H1 (cell line): ENCODE results near the gene HELT. TPM values are rescaled to one million over a fixed set of nuclear protein-coding genes. Genes with fewer than 3 reads are reported as not detected.

Experiments
- EGR1 ChIP-seq: IDR thresholded peaks from 2 replicates; pipeline ENCODE4 v1.6.1; 2011; ENCODE audit warnings: low read depth, low read length, borderline replicate concordance
- RBBP5 ChIP-seq: IDR thresholded peaks from 2 replicates; pipeline ENCODE4 v1.7.1; 2012; ENCODE audit warnings: low read depth, mild to moderate bottlenecking, inconsistent platforms, low read length, moderate library complexity, borderline replicate concordance
- RFX5 ChIP-seq: IDR thresholded peaks from 2 replicates; pipeline ENCODE4 v1.6.1; 2011; ENCODE audit warnings: low read depth, low read length, improper control_type of control experiment, borderline replicate concordance
- SRF ChIP-seq: IDR thresholded peaks from 2 replicates; pipeline ENCODE4 v1.6.1; 2011; ENCODE audit warnings: mild to moderate bottlenecking, low read depth, low read length, moderate library complexity
- TAF1 ChIP-seq: IDR thresholded peaks from 2 replicates; pipeline ENCODE4 v1.6.1; 2011; ENCODE audit warnings: mild to moderate bottlenecking, low read depth, low read length
- TCF12 ChIP-seq: IDR thresholded peaks from 2 replicates; pipeline ENCODE4 v1.6.1; 2011; ENCODE audit warnings: low read depth, mild to moderate bottlenecking, low read length
- YY1 ChIP-seq: IDR thresholded peaks from 2 replicates; pipeline ENCODE4 v1.6.1; 2011; ENCODE audit warnings: low read depth, mild to moderate bottlenecking, low read length
- polyA plus RNA-seq, 7 experiments: library from polyadenylated mRNA; depleted of rRNA in 3 of 7; stranded (reverse) in 5 of 7; unstranded in 2 of 7; fragments of >200 nt in 5 of 7; fragments of 200-250 nt in 2 of 7; gene quantifications; 1 replicate in 5 of 7; 2 replicates in 1 of 7; 4 replicates in 1 of 7; pipeline versions ENCODE4 v1.2.1 to v1.2.3, GENCODE V29; 2011 to 2013; ENCODE audit warnings: missing spikeins in 2 of 7, mixed read lengths in 2 of 7
- total RNA-seq: library from RNA; stranded (reverse); fragmentation: NEBNext Ultra II Directional; extraction: Animal tissue kit (Norgen Biotek cat#: 25700); gene quantifications from 2 replicates; pipeline ENCODE4 v1.2.1, GENCODE V29; 2021

Gene HELT
- total and polyA plus RNA-seq, 2 of the 8 experiments (the other 6 are each of a cell fraction or from before 2014, with no cell fraction given) = 0.32 to 0.35 TPM

GRCh38 chr4:184980261-184980660 is 38.0 kb upstream of the HELT start (continued):
- TF ChIP-seq TAF1 = no peak
- TF ChIP-seq RFX5 = no peak
- TF ChIP-seq EGR1 = no peak
- TF ChIP-seq RBBP5 = no peak
- no peak for TF ChIP-seq TCF12
- no peak for TF ChIP-seq YY1
- TF ChIP-seq SRF = no peak
